Right lobe of liver (tissue), 6 donors: ENCODE data around the gene KREMEN2. TPM values are rescaled to one million over a fixed set of nuclear protein-coding genes. Genes with fewer than 3 reads are reported as not detected.
"Not testable (repeated sequence)": the region's sequence is repeated elsewhere in the genome, so short reads cannot be mapped to it uniquely, and the experiment has no call there.

Source experiments
- ATAC-seq, 4 donors: fragments of 200-7000 bp; cut with Tn5 transposase; one replicate each; pipeline ENCODE4 v1.9.1; 2020; ENCODE audit warnings: mild to moderate bottlenecking in 4 of 4, moderate library complexity in 4 of 4
- DNase-seq, 3 donors: peaks; one replicate each; pipeline ENCODE4 v3.0.0-alpha.2; 2020
- H3K27ac ChIP-seq, 3 donors: fragments of 200-600 bp; one replicate each; pipeline ENCODE4 v1.8.0; 2022
- H3K27me3 ChIP-seq, 2 donors: fragments of 200-600 bp; one replicate each; pipeline ENCODE4 v1.8.0; 2022
- H3K36me3 ChIP-seq, 4 donors: fragments of 200-600 bp; sonication (generic) in 1 of 4; one replicate each; pipeline versions ENCODE4 v1.5.1 to v1.8.0; 2017 to 2022; ENCODE audit warnings: control low read depth in 1 of 4
- H3K4me1 ChIP-seq, 4 donors: fragments of 200-600 bp; sonication (generic) in 1 of 4; one replicate each; pipeline versions ENCODE4 v1.5.1 to v1.8.0; 2017 to 2022; ENCODE audit warnings: control low read depth in 1 of 4
- H3K4me3 ChIP-seq, 3 donors: fragments of 200-600 bp; one replicate each; pipeline ENCODE4 v1.8.0; 2022
- H3K9me3 ChIP-seq, 4 donors: fragments of 200-600 bp; sonication (generic) in 1 of 4; one replicate each; pipeline versions ENCODE4 v1.5.1 to v1.8.0; 2017 to 2022; ENCODE audit warnings: control low read depth in 1 of 4
- CTCF ChIP-seq, 4 donors: fragments of 200-600 bp in 3 of 4; fragments of 450-650 bp in 1 of 4; IDR thresholded peaks; one replicate each; pipeline versions ENCODE4 v1.5.1 to v1.8.0; 2016 to 2022; ENCODE audit warnings: antibody characterized with exemption in 4 of 4, mild to moderate bottlenecking in 2 of 4
- POLR2A ChIP-seq: fragments of 450-650 bp; IDR thresholded peaks from one replicate; pipeline ENCODE4 v1.6.1; 2017; ENCODE audit warnings: antibody characterized with exemption, mild to moderate bottlenecking
- WGBS: methylation state at CpG from one replicate; pipeline ENCODE4 v1.1.6; 2018; ENCODE audit warnings: low coverage, low lambda C conversion rate; ENCODE audit not compliant: insufficient coverage; ENCODE audit errors: missing lambda C conversion rate; 5-methylcytosine and 5-hydroxymethylcytosine counted together
- intact Hi-C, 2 donors: fragments of 100-400 bp; cut with DNase I; formaldehyde crosslinking; loops; one replicate each; pipeline versions ENCODE4 v1.11.2 to v1.14.1; 2022
- total RNA-seq, 6 experiments: library from RNA; depleted of rRNA in 2 of 6; stranded (reverse); fragments of >200 nt in 2 of 6; fragmentation: NEBNext Ultra II Directional in 3 of 6; extraction: Animal tissue kit (Norgen Biotek cat#: 25700) in 3 of 6; gene quantifications; one replicate each; pipeline versions ENCODE4 v1.1.0 to v1.2.4, GENCODE V29; 2016 to 2023
- donor health status: DM: no; HTN: yes; CAD: no.
- donor health status: DM: no; HTN: no; CAD: no.
- donor health status: DM: no; HTN: no; CAD: no.
- donor health status: DM: no; HTN: yes; CAD: no.
- donor health status: DM: no; HTN: yes; CAD: no.

The KREMEN2 gene
- total RNA-seq, 6 experiments from 2014 or later = not detected

GRCh38 chr16:2924901-2925755 lies 38.9 kb upstream of the KREMEN2 start:
- 90% methylated on average over 4 of the region's 42 CpGs for WGBS
- H3K4me3 ChIP-seq = no peak overlapping the region
- H3K4me1 ChIP-seq = peaks cover 0 to 7% (median 0%) of the 10 kb centered on the region in 4 donors
- intact Hi-C loops = no loop called here
- no peak for TF ChIP-seq CTCF (IDR thresholded peaks at IDR 0.05)
- TF ChIP-seq POLR2A = no peak
- ATAC-seq = no peak
- no peak overlapping the region for H3K27ac ChIP-seq
- H3K9me3 ChIP-seq = no peaks in the 10 kb centered on the region
- no peaks in the 10 kb centered on the region for H3K27me3 ChIP-seq
- no peak for DNase-seq
- H3K36me3 ChIP-seq = peaks cover 0 to 6% (median 0%) of the 10 kb centered on the region in 4 donors

- no peaks in the 10 kb centered on the region for H3K27me3 ChIP-seq
- H3K4me3 ChIP-seq = no peak overlapping the region
- ATAC-seq (no peak), DNase-seq (no peak)
- peaks cover 0 to 7% (median 0%) of the 10 kb centered on the region in 4 donors for H3K4me1 ChIP-seq
- H3K27ac ChIP-seq = no peak overlapping the region
- intact Hi-C loops = no loop called here
- H3K36me3 ChIP-seq = peaks cover 0 to 14% (median 2%) of the 10 kb centered on the region in 4 donors
- TF ChIP-seq POLR2A (no peak), CTCF (IDR thresholded peaks at IDR 0.05) (no peak)
- H3K9me3 ChIP-seq = no peaks in the 10 kb centered on the region
- 76% methylated on average over 7 of the region's 9 CpGs for WGBS
These were observed 38.0 kb upstream of the KREMEN2 start for GRCh38 chr16:2925951-2926649.

- DNase-seq (no peak), ATAC-seq (no peak)
- TF ChIP-seq CTCF (IDR thresholded peaks at IDR 0.05) (no peak), POLR2A (no peak)
- H3K27ac ChIP-seq = no peak overlapping the region
- H3K9me3 ChIP-seq = no peaks in the 10 kb centered on the region
- 70% methylated on average over 5 of the region's 5 CpGs for WGBS
- H3K27me3 ChIP-seq = no peaks in the 10 kb centered on the region
- H3K4me3 ChIP-seq = no peak overlapping the region
- intact Hi-C loops = no loop called here
- peaks cover 0 to 17% (median 2%) of the 10 kb centered on the region in 4 donors for H3K36me3 ChIP-seq
- H3K4me1 ChIP-seq = peaks cover 0 to 7% (median 0%) of the 10 kb centered on the region in 4 donors
These were observed 37.5 kb upstream of the KREMEN2 start for GRCh38 chr16:2926650-2926999.

GRCh38 chr16:2927010-2927646 lies 36.9 kb upstream of the KREMEN2 start:
- no peak overlapping the region for H3K27ac ChIP-seq
- WGBS = 9% methylated on average over 16 of the region's 19 CpGs

GRCh38 chr16:2928151-2928550 lies 35.9 kb upstream of the KREMEN2 start:
- intact Hi-C loops, H3K27me3 ChIP-seq, H3K9me3 ChIP-seq, ATAC-seq, H3K4me3 ChIP-seq, H3K4me1 ChIP-seq, DNase-seq, H3K27ac ChIP-seq: not testable (repeated sequence)
- H3K36me3 ChIP-seq = peaks cover 0 to 17% (median 2%) of the 10 kb centered on the region in 4 donors
- WGBS = 90% methylated on average over 3 of the region's 4 CpGs

More at GRCh38 chr16:2927010-2927646, 36.9 kb upstream of the KREMEN2 start:
- Histone ChIP-seq H3K9me3 (no peaks in the 10 kb centered on the region), H3K4me1 (peaks cover 0 to 7% (median 0%) of the 10 kb centered on the region in 4 donors), H3K4me3 (no peak overlapping the region), H3K36me3 (peaks cover 0 to 17% (median 2%) of the 10 kb centered on the region in 4 donors), H3K27me3 (no peaks in the 10 kb centered on the region)
- intact Hi-C loops = no loop called here
- TF ChIP-seq POLR2A (no peak), CTCF (IDR thresholded peaks at IDR 0.05) (peak; percentile 93 to 98 (median 98))
- ATAC-seq = peak; percentile 92 to 100 (median 98)
- peak; percentile 79 to 81 (median 80) for DNase-seq
